Measurements from ENCODE around the gene NARS2.

DNA sequence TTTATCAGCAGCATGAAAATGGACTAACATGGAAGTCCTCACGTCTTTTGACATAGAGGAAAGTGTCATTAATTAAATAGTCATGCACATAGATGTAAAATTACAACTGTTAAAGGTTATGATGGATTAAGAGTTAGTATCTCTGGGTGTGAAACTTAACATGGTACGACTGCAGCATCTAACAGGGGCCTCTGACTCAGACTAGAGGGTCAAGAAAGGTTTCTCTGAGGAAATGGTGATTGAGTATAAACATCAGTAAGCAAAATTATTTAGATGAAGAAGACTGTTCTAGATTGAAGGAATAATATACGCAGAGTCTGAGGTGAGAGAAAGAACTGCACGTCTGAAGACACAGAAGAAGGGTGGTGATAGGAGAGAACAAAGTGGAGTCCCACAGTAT lies 114.9 kb downstream of the NARS2 start:
- TF ChIP-seq POLR2A (IDR thresholded peaks at IDR 0.05; ENCODE audit: low read depth, low read length) (no peak), POLR2AphosphoS5 (IDR thresholded peaks at IDR 0.05; ENCODE audit: low read depth, low read length) (no peak)

Measured in GM12891 (cell line).